Lower leg skin (tissue), 4 donors: ENCODE results near the gene MAPK9. TPM values are rescaled to one million over a fixed set of nuclear protein-coding genes. Genes with fewer than 3 reads are reported as not detected.

Experiments
- DNase-seq, 2 donors: peaks; one replicate each; pipeline ENCODE4 v3.0.0-alpha.2; 2019; ENCODE audit warnings: low spot score in 2 of 2
- H3K4me3 ChIP-seq: fragments of 200-600 bp; sonication (generic); 2 replicates; pipeline ENCODE4 v1.5.1; 2017; ENCODE audit warnings: mild to moderate bottlenecking, low read depth; ENCODE audit not compliant: poor library complexity, severe bottlenecking
- POLR2A ChIP-seq, 2 donors: fragments of 450-650 bp; IDR thresholded peaks; one replicate each; pipeline ENCODE4 v1.6.1; 2016 to 2017; ENCODE audit warnings: antibody characterized with exemption in 2 of 2, mild to moderate bottlenecking in 1 of 2, moderate library complexity in 1 of 2
- WGBS, 2 donors: methylation state at CpG; one replicate each; pipeline ENCODE4 v1.1.5; 2018; 5-methylcytosine and 5-hydroxymethylcytosine counted together
- intact Hi-C: fragments of 100-400 bp; cut with DNase I; formaldehyde crosslinking; loops from one replicate; pipeline ENCODE4 v1.15.0; 2023; ENCODE audit warnings: low total_unique reads
- total RNA-seq, 4 donors: library from RNA; depleted of rRNA; stranded (reverse); fragments of >200 nt; gene quantifications; one replicate each; pipeline ENCODE4 v1.1.0, GENCODE V29; 2016
- TF ChIP-seq, protein P1 (sequence below), 3 donors: fragments of 450-650 bp; IDR thresholded peaks; one replicate each; pipeline ENCODE4 v1.5.1; 2016; ENCODE audit warnings: antibody characterized with exemption in 3 of 3, mild to moderate bottlenecking in 3 of 3, moderate library complexity in 2 of 3

Gene MAPK9
- total RNA-seq, 4 donors from 2014 or later, result 10.4 to 18.4 (median 15.4) TPM

DNA sequence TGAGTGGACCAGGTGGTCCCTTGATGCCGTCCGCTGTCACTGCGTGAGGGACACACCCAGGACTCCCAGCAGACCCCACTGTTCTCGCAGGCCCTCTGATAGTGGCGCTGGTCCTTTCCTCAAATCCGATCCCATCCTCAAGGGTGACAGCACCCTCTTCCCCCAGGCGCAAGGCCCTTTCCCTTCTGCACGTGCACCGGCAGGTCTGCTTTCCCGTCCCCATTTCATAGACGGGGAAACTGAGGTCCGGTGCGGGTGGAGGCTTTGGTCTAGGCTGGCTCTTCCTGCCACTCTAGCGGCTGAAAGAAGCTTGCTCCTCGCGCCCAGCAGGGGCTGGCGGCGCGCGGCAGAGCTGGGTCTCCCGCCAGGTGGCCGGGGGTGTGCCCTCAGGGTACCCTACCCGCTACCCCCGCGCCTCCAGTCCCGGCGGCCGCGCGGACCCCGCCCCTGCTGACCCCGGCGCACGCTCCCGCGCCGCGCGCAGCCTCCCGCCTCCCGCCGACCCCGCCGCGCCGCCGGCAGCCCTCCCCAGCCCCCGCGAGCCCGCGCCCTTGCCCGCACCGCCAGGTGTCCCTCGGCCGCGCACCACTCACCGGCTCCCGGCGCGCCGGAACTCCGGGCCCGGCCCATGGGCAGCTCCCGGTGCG lies 83.3 kb downstream of the MAPK9 start:
- intact Hi-C loops, result no loop called here
- no peak overlapping the region for H3K4me3 ChIP-seq
- peak in 1 of 2 donors; percentile 80 for DNase-seq
- no peak for TF ChIP-seq POLR2A (IDR thresholded peaks at IDR 0.05)
- TF ChIP-seq, protein P1, sequence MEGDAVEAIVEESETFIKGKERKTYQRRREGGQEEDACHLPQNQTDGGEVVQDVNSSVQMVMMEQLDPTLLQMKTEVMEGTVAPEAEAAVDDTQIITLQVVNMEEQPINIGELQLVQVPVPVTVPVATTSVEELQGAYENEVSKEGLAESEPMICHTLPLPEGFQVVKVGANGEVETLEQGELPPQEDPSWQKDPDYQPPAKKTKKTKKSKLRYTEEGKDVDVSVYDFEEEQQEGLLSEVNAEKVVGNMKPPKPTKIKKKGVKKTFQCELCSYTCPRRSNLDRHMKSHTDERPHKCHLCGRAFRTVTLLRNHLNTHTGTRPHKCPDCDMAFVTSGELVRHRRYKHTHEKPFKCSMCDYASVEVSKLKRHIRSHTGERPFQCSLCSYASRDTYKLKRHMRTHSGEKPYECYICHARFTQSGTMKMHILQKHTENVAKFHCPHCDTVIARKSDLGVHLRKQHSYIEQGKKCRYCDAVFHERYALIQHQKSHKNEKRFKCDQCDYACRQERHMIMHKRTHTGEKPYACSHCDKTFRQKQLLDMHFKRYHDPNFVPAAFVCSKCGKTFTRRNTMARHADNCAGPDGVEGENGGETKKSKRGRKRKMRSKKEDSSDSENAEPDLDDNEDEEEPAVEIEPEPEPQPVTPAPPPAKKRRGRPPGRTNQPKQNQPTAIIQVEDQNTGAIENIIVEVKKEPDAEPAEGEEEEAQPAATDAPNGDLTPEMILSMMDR (IDR thresholded peaks at IDR 0.05), result no peak
- 3 to 10% methylated on average over 14 to 40 of the region's 65 CpGs for WGBS, 2 donors

DNA sequence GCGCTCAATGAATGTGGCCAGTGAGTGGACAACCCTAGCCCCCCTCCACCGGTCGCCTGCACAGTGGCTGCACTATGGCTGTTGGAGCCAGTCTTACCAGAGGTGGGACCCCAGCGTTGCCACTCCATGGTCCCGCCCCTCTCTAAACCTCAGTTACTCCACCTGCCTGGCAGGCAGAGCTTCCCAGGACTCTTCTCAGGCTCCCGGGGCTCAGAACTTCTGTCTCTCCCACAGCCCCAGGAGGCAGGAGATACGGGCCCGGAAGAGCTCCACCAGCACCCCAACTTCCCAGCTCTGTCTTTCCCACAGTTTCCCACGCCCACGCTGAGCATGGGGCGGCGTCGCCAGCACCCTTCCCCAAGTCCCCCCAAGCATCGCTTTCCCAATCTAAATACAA lies 83.8 kb downstream of the MAPK9 start:
- intact Hi-C loops, result no loop called here

DNA sequence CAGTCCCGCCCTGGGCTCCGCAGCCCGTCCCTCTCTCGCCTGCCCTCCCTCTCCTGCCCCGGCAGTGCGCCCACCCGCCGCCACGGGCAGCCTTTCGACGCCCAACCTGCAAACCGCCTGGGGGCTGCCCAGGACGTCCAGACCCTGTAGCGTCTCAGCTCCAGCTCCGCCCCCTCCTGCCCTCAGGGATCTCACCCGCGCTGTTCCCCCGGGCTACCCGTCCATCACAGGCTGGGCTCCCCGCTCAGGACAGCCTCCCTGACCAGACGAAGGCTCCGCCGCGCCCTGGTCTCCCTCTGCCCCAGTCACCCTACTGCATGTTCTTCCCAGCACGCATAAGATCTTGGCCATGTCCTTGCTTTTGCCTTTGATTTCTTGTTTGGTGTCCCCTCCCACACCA lies 84.3 kb downstream of the MAPK9 start:
- 44 to 50% methylated on average over 25 of the region's 25 CpGs for WGBS, 2 donors
- no peak for DNase-seq
- TF ChIP-seq POLR2A (IDR thresholded peaks at IDR 0.05), result no peak
- TF ChIP-seq, protein P1 (IDR thresholded peaks at IDR 0.05), result no peak
- intact Hi-C loops, result no loop called here
- H3K4me3 ChIP-seq, result no peak overlapping the region

More for the DNA sequence above, 83.8 kb downstream of the MAPK9 start:
- DNase-seq, result peak in 1 of 2 donors; percentile 64
- no peak overlapping the region for H3K4me3 ChIP-seq
- TF ChIP-seq, protein P1 (IDR thresholded peaks at IDR 0.05), result no peak
- TF ChIP-seq POLR2A (IDR thresholded peaks at IDR 0.05), result no peak
- 27 to 33% methylated on average over 14 of the region's 14 CpGs for WGBS, 2 donors

DNA sequence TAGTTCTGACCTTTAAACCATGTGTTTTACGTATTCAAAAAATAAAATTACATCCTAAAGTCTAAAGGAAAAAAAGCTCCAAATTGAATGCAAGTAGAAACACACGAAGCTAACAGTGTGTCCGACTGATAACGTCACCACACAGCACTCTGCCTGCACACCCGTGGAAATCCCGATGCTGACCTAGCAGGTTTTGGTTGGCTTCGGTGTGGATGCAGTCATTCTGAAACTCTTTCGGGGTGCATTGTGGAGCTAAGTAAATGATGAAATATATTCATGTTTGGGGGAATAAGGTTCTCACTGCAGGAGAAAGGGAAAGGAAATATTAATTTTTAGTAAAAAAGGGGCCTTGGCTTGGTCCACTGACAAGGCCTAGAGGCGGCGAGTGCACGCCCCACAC lies 84.9 kb downstream of the MAPK9 start:
- H3K4me3 ChIP-seq, result no peak overlapping the region
- TF ChIP-seq, protein P1 (IDR thresholded peaks at IDR 0.05), result no peak
- no peak for TF ChIP-seq POLR2A (IDR thresholded peaks at IDR 0.05)
- WGBS, 2 donors, result 72 to 73% methylated on average over 11 of the region's 11 CpGs
- intact Hi-C loops, result no loop called here
- peak in 1 of 2 donors; percentile 39 for DNase-seq

DNA sequence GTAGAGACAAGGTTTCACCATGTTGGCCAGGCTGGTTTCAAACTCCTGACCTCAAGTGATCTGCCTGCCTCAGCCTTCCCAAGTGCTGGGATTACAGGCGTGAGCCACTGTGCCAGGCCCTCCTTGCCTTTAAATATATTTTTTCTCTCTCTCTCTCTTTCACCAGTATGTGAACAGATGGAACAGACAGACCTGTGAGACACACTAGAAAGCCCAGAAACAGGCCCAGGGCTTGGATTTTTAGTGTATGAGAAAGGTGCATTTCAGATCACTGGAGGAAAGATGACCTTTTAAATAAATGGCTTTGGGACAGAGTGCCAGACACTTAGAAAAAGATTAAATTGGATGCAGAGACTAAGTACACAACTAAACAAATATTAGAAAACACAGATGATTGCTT lies 86.0 kb downstream of the MAPK9 start:
- DNase-seq, result no peak
- intact Hi-C loops, result no loop called here

More for the DNA sequence above, 86.0 kb downstream of the MAPK9 start:
- 77 to 90% methylated on average over 1 of the region's 1 CpG for WGBS, 2 donors
- no peak overlapping the region for H3K4me3 ChIP-seq
- TF ChIP-seq, protein P1 (IDR thresholded peaks at IDR 0.05), result no peak
- TF ChIP-seq POLR2A (IDR thresholded peaks at IDR 0.05), result no peak
